ENCODE results near the gene KRT3. TPM values are rescaled to one million over a fixed set of nuclear protein-coding genes. Genes with fewer than 3 reads are reported as not detected.
A peak's percentile ranks its signal among the peaks of the same experiment; 100 is the strongest.

KRT3 gene
- polyA plus RNA-seq, 1 donor = not detected

DNA sequence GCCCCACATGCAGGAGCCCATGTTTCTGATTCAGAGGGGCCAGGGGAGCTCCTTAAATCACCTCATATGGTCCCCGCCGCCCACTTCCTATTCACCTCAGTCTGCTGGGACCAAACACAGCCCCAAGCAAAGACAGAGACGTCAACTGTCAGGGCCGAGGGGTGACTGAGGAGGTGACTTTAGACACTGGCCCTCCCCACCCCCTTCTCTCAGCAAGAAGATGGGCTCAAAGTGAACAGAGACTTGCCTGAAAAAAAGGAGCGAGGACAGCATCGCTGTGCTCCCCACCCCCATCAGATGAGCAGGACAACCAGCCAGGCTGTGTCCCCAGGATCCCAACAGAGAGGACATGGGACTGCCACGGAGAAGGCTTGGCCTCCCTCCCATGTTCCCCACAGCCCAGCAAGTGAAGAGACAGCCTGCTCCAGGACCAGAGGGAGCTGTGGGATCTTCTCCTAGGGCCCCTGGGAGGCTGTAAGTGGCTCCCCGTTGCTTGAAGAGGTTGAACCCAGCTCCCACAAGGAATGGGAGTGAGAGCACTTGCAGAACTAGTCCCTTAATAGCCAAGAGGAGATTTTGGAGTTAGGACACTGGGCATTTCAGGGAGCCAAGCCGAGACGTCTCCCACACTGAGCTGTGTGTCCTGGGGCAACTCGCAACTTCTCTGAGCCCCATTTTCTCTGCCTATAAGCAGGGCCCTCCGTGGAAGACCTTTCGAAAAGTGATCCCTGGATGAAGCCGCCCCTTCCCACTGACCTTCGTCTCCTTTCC is 39.5 kb upstream of the KRT3 start:
- no peaks in the 10 kb centered on the region for H3K9me3 ChIP-seq (ENCODE audit: control insufficient read depth, low read depth, low read length)
- no CpG with 5 or more reads among the region's 15 CpGs for WGBS (ENCODE audit: insufficient coverage, low lambda C conversion rate)
- H3K27me3 ChIP-seq (ENCODE audit: control insufficient read depth, insufficient read depth, low read length) = peaks cover 13% of the 10 kb centered on the region
- no peak overlapping the region for H3K27ac ChIP-seq (ENCODE audit: low read length)
- H3K4me1 ChIP-seq (ENCODE audit: control insufficient read depth, insufficient read depth, low read length) = no peaks in the 10 kb centered on the region
- H3K4me3 ChIP-seq (ENCODE audit: low read length) = no peak overlapping the region
- DNase-seq = no peak
- H3K36me3 ChIP-seq (ENCODE audit: control insufficient read depth, insufficient read depth, low read length) = no peaks in the 10 kb centered on the region

DNA sequence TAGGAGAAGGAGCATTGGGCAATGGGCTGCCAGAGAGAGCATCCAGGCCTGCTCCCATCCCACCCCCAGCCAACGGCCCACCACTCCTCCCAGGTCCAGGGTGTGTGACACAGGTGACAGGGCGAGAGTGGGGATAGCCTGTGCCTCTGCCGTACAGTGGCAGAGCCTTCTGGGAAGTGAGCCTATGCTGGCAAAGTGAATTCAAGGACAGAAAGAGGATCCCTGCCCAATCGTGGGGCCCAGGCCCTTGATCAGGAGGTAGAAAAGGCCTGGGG is 38.7 kb upstream of the KRT3 start:
- WGBS (ENCODE audit: insufficient coverage, low lambda C conversion rate) = no CpG with 5 or more reads among the region's 4 CpGs
- H3K27me3 ChIP-seq (ENCODE audit: control insufficient read depth, insufficient read depth, low read length) = peaks cover 11% of the 10 kb centered on the region
- no peak for DNase-seq

DNA sequence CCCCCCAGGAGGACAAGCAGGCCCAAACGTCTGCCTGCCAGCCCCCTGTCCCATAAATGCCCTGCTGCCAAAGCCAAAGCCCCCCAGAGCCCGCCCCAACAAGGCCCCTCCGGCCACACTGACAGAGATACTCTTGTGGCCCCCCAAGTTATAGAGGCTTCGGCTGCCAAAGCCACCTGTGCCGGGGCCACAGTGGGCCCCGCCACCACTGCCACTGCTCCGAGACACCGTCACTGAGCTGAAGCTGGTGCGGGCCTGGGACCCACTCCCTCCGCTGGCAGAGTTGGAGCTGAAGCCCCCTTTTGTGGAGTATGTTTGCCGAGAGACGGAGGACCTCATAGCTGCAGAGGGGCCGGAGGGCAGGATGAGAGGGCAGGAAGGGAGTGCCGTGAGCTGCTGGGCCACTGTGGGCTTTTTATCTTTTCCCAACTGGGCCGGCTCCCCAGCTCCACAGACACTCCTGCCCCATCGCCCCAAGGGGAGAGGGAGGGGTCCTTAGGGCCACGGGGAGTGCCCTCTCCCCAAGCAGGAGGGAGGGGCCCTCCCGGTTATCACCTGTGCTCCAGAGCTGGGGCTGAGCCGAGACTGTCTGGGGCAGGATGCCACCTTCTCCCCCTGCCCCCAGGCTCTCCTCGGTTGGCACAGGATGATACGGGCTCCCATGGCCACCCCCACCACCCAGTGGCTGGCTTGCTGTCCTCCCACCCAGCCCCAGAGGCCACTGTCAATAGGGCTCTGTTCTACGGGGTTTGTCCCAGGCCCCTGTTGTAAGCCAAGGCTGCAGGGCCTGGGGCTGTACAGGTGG is 38.2 kb upstream of the KRT3 start, which contains the start of gene KRT79:
Gene KRT79 (minus strand): TSS at position 390 of the 805 bp plus-strand sequence. CDS start 51 bp downstream, at position 339.
- no CpG with 5 or more reads among the region's 22 CpGs for WGBS (ENCODE audit: insufficient coverage, low lambda C conversion rate)
- no peak for DNase-seq
- Histone ChIP-seq H3K4me3 (ENCODE audit: low read length) (no peak within 1 kb of the TSS), H3K4me1 (ENCODE audit: control insufficient read depth, insufficient read depth, low read length) (no peaks in the 10 kb centered on the region), H3K27ac (ENCODE audit: low read length) (no peak within 1 kb of the TSS), H3K36me3 (ENCODE audit: control insufficient read depth, insufficient read depth, low read length) (no peaks in the 10 kb centered on the region), H3K27me3 (ENCODE audit: control insufficient read depth, insufficient read depth, low read length) (peaks cover 7% of the 10 kb centered on the region), H3K9me3 (ENCODE audit: control insufficient read depth, low read depth, low read length) (no peaks in the 10 kb centered on the region)

More for the DNA sequence above, 38.7 kb upstream of the KRT3 start:
- no peak overlapping the region for H3K4me3 ChIP-seq (ENCODE audit: low read length)
- H3K27ac ChIP-seq (ENCODE audit: low read length) = no peak overlapping the region
- no peaks in the 10 kb centered on the region for H3K36me3 ChIP-seq (ENCODE audit: control insufficient read depth, insufficient read depth, low read length)
- H3K9me3 ChIP-seq (ENCODE audit: control insufficient read depth, low read depth, low read length) = no peaks in the 10 kb centered on the region
- H3K4me1 ChIP-seq (ENCODE audit: control insufficient read depth, insufficient read depth, low read length) = no peaks in the 10 kb centered on the region

DNA sequence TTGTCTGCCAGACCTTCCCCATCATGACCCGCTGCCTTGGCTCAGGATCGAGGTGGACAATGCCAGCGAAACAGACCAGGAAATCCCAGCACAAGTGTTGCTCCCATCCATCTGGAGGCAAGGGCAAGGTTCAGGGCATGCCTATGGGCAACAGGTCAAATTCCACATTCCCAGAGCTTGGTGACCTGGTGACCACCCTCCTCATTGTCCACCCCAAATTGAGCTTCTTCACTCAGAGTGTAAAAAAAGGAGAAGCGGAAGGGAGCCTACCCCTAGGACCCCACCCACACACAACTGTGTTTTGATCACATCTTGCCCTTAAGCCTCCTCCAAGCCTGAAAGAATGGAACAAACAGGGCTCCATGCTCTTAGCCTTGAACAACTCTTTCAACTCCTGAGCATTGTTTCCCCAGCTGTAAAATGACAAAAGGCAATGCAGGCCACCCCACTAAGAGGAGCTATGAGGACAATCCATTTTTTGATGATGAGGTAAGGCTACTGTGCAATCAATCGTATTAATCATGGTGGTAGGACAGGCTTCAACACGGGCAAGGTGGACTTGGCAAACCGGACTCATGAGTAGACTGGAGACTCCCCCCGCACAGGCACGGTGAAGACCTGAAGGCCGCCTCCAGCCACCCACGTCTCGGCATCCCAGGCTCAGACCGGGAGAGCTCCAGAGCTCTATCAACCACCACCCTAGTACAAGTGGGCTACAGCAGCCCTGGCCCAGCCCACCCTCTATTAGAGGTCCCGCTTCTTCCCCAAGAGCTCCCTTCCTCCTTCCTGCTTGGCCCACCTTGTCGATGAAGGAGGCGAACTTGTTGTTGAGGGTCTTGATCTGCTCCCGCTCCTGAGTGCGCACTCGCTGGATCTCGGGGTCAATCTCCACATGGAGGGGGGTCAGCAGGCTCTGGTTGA is 37.3 kb upstream of the KRT3 start:
- peak in 1 of 2 donors; percentile 34 for DNase-seq
- no CpG with 5 or more reads among the region's 20 CpGs for WGBS (ENCODE audit: insufficient coverage, low lambda C conversion rate)

DNA sequence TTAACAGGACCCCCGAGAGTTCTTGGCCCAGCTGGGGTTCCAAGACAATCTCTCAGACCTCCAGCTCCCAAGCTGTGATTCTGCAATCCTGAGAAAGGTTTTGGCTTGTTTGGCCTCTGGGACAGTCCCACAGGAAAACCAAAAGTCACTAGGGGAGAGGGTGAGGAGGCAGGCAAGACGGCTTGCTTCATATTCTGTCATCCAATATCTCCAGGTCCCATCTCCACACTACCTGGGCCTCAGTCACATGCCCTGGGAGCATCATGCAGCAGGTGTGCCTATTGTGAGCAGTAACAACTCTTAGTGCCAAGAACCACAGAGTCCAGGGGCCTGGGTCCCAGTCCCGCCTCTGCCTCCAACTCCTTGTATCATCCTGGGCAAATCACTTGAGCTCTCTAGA is 36.5 kb upstream of the KRT3 start:
- H3K4me1 ChIP-seq (ENCODE audit: control insufficient read depth, insufficient read depth, low read length) = no peaks in the 10 kb centered on the region
- H3K27ac ChIP-seq (ENCODE audit: low read length) = no peak overlapping the region
- no peaks in the 10 kb centered on the region for H3K27me3 ChIP-seq (ENCODE audit: control insufficient read depth, insufficient read depth, low read length)
- H3K4me3 ChIP-seq (ENCODE audit: low read length) = no peak overlapping the region
- no peaks in the 10 kb centered on the region for H3K9me3 ChIP-seq (ENCODE audit: control insufficient read depth, low read depth, low read length)
- WGBS (ENCODE audit: insufficient coverage, low lambda C conversion rate) = no CpG with 5 or more reads among the region's 3 CpGs
- DNase-seq = no peak
- no peaks in the 10 kb centered on the region for H3K36me3 ChIP-seq (ENCODE audit: control insufficient read depth, insufficient read depth, low read length)

More for the DNA sequence above, 37.3 kb upstream of the KRT3 start:
- no peaks in the 10 kb centered on the region for H3K4me1 ChIP-seq (ENCODE audit: control insufficient read depth, insufficient read depth, low read length)
- H3K9me3 ChIP-seq (ENCODE audit: control insufficient read depth, low read depth, low read length) = no peaks in the 10 kb centered on the region
- no peaks in the 10 kb centered on the region for H3K36me3 ChIP-seq (ENCODE audit: control insufficient read depth, insufficient read depth, low read length)
- H3K27ac ChIP-seq (ENCODE audit: low read length) = no peak overlapping the region
- peaks cover 4% of the 10 kb centered on the region for H3K27me3 ChIP-seq (ENCODE audit: control insufficient read depth, insufficient read depth, low read length)
- H3K4me3 ChIP-seq (ENCODE audit: low read length) = no peak overlapping the region

DNA sequence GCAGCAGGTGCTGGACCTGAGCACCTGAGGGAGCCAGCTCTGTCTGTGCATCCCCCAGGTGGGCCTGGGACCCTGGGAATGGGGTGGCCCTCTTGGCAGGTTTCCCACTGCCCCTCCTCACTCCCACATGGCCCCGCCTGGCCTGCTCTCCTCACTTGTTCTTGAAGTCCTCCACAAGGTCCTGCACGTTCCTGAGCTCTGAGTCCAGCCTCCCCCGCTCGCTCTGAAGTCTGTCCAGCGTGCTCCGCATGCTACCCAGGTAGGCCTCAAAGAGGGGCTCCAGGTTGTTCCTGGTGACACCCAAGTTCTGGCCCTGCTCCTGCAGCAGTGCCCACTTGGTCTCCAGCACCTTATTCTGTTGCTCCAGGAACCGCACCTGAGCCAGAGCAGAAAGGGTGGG is 35.3 kb upstream of the KRT3 start:
- no CpG with 5 or more reads among the region's 7 CpGs for WGBS (ENCODE audit: insufficient coverage, low lambda C conversion rate)
- no peak overlapping the region for H3K27ac ChIP-seq (ENCODE audit: low read length)
- no peak overlapping the region for H3K4me3 ChIP-seq (ENCODE audit: low read length)
- no peaks in the 10 kb centered on the region for H3K9me3 ChIP-seq (ENCODE audit: control insufficient read depth, low read depth, low read length)
- no peaks in the 10 kb centered on the region for H3K36me3 ChIP-seq (ENCODE audit: control insufficient read depth, insufficient read depth, low read length)
- no peak for DNase-seq
- H3K4me1 ChIP-seq (ENCODE audit: control insufficient read depth, insufficient read depth, low read length) = no peaks in the 10 kb centered on the region
- H3K27me3 ChIP-seq (ENCODE audit: control insufficient read depth, insufficient read depth, low read length) = peaks cover 2% of the 10 kb centered on the region

DNA sequence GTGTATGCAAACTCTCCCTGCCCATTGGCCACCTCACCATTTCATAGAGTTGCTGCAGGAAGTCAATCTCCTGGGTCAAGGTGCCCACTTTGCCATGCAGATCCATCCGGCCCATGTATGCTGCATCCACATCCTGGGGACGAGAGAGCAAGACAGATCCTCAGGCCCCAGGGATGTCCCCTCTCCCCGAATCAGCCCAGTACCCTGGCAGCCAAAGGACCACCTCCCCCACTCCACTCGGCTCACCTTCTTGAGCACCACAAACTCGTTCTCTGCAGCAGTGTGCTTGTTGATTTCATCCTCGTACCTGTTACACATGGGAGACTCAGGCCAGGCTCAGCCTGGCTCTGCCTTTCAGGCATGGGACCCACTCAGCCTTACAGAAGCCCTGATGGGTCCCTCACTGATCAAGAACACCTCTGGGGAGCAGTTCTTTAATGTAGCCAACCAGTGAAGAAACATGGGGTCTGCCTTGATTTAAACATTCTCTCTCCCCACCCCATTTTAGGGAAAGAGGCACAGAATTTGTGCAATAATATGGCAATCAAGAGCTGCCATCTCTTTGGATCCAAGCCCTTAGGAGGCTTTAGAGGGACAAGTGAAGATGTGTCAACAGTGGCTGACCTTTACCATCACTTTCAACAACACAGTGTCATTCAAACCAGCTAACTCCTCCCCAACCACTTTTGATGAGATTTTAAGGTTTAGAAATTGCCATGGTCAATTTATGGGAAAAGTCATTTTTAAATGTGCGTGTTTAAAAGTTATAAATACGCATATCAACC is 34.3 kb upstream of the KRT3 start:
- H3K4me1 ChIP-seq (ENCODE audit: control insufficient read depth, insufficient read depth, low read length) = no peaks in the 10 kb centered on the region
- WGBS (ENCODE audit: insufficient coverage, low lambda C conversion rate) = 100% methylated on average over 2 of the region's 8 CpGs
- peaks cover 2% of the 10 kb centered on the region for H3K27me3 ChIP-seq (ENCODE audit: control insufficient read depth, insufficient read depth, low read length)
- DNase-seq = no peak
- H3K27ac ChIP-seq (ENCODE audit: low read length) = no peak overlapping the region
- no peaks in the 10 kb centered on the region for H3K36me3 ChIP-seq (ENCODE audit: control insufficient read depth, insufficient read depth, low read length)
- H3K9me3 ChIP-seq (ENCODE audit: control insufficient read depth, low read depth, low read length) = no peaks in the 10 kb centered on the region
- no peak overlapping the region for H3K4me3 ChIP-seq (ENCODE audit: low read length)

DNA sequence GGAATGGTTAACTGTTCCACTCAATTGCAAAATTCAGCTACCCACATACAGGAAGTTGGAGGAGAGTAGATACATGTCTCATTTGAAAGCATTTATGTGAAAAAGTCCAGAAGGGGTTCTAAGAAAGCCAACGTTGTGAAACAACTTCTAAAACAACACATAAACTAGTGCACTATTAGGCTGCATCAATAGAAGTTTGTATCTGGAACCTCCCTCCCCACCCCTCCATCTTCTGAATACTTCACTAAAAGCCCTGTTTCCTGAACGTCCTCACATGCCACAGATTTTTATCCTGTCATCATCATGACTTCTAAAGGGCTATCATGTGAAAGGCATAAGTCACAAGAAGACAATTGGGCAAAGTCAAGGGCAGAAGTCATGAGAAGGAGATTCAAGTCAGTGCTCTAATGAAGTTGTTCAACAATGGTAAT is 32.7 kb upstream of the KRT3 start:
- Histone ChIP-seq H3K36me3 (ENCODE audit: control insufficient read depth, insufficient read depth, low read length) (no peaks in the 10 kb centered on the region), H3K27me3 (ENCODE audit: control insufficient read depth, insufficient read depth, low read length) (peaks cover 2% of the 10 kb centered on the region), H3K9me3 (ENCODE audit: control insufficient read depth, low read depth, low read length) (no peaks in the 10 kb centered on the region), H3K4me3 (ENCODE audit: low read length) (no peak overlapping the region), H3K4me1 (ENCODE audit: control insufficient read depth, insufficient read depth, low read length) (no peaks in the 10 kb centered on the region), H3K27ac (ENCODE audit: low read length) (no peak overlapping the region)
- WGBS (ENCODE audit: insufficient coverage, low lambda C conversion rate) = 20% methylated on average over 1 of the region's 2 CpGs
- DNase-seq = no peak

DNA sequence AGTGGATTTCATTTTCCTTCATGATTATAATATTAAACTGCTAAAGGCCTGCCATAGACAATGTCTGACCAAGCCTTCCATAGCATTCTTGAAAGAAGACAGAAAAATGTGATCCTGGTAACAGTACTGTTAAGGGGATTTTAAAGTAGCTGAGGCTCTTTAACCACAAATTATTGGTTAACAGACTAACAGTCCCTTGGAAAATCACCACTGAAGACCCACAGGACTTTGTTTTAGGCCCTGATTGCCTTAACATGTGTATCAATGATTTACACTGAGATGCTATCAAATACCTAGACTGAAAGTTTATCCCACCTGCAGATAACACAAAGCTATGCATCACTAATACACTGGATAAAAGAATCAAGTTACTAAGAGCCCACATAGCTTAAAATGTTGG is 32.2 kb upstream of the KRT3 start:
- Histone ChIP-seq H3K9me3 (ENCODE audit: control insufficient read depth, low read depth, low read length) (no peaks in the 10 kb centered on the region), H3K36me3 (ENCODE audit: control insufficient read depth, insufficient read depth, low read length) (no peaks in the 10 kb centered on the region), H3K4me1 (ENCODE audit: control insufficient read depth, insufficient read depth, low read length) (no peaks in the 10 kb centered on the region), H3K27ac (ENCODE audit: low read length) (no peak overlapping the region), H3K27me3 (ENCODE audit: control insufficient read depth, insufficient read depth, low read length) (peaks cover 2% of the 10 kb centered on the region), H3K4me3 (ENCODE audit: low read length) (no peak overlapping the region)
- DNase-seq = no peak

Measured in large intestine (tissue), 3 donors.